Thyroid gland (tissue), 4 donors: ENCODE results near the gene GUCY2C.

ENCODE experiments used
- CTCF ChIP-seq, 6 experiments: fragments of 200-600 bp in 3 of 6; fragments of 450-650 bp in 3 of 6; sonication (generic) in 3 of 6; IDR thresholded peaks; one replicate each; pipeline ENCODE4 v1.5.1; 2016 to 2019; ENCODE audit warnings: antibody characterized with exemption in 6 of 6, mild to moderate bottlenecking in 2 of 6, inconsistent platforms in 1 of 6, moderate library complexity in 1 of 6
- POLR2A ChIP-seq, 2 donors: fragments of 450-650 bp; IDR thresholded peaks; one replicate each; pipeline ENCODE4 v1.6.1; 2017; ENCODE audit warnings: antibody characterized with exemption in 2 of 2, mild to moderate bottlenecking in 2 of 2, moderate library complexity in 1 of 2

DNA sequence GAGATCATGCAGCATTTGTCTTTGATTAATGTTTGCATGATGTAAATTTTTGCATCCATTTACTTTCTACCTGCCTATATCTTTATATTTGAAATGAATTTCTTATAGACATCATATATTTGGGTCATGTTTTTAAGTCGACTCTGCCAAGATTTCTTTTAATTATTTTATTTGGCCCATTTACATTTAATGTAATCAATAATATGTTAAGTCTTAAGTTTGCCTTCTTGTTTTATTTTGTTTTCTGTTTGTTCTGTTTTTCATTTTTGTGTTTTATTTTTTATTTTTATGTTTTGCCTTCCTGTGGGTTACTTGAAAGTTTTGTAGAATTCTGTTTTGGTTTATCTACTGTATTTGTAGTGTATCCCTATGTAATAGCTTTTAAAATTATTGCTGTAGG lies 33.2 kb upstream of the GUCY2C start:
- no peak for TF ChIP-seq CTCF (IDR thresholded peaks at IDR 0.05)
- no peak for TF ChIP-seq POLR2A (IDR thresholded peaks at IDR 0.05)
